ENCODE data around the gene CRY2. TPM values are rescaled to one million over a fixed set of nuclear protein-coding genes. Genes with fewer than 3 reads are reported as not detected.

Gene CRY2
- polyA plus RNA-seq, 2 of the 4 experiments (the other 2 are of a cell fraction) = 3.2 to 4.1 TPM

DNA sequence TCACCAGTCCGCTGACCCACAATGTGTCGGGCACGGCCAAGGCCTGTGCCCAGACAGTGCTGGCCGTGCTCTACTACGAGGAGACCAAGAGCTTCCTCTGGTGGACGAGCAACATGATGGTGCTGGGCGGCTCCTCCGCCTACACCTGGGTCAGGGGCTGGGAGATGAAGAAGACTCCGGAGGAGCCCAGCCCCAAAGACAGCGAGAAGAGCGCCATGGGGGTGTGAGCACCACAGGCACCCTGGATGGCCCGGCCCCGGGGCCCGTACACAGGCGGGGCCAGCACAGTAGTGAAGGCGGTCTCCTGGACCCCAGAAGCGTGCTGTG is 36.2 kb upstream of the CRY2 start:
- no peak for FAIRE-seq

DNA sequence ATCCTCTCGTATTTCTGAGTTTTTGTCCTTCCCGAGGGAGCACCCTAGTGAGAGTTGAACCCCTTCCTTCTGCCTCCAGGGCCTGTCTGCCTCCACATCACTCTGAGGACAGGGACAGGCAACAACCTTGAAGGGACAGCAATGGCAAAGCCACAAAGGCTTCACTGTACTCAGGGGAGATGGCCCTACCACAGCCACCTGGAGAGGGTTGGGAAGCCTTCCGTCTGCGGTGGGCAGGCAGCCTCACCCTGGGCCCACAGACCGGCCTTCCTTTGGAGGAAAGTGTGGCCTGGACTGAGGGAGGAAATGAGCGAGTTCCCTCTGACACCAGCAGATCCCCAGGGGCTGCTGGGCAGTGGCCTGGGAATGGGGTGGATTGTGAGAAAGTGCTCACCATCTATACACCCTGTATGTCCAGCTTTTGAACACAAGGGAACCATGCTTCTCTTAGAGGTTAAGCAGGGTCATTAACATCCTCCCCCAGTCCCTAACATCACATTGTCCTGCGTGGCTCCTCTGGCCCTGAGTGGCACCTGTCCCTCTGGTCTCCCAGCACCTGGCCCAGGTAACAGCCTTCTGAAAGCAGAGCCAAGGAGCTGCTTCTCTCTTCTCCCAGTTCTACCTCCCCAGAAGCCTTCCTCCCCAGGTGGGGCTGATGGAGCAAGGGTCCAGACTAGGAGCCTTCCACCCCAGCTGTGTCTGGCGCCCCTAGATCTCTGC is 35.5 kb upstream of the CRY2 start:
- no peak for TF ChIP-seq FOXS1 (CRISPR knock-in tag; IDR thresholded peaks at IDR 0.05)
- no peak for TF ChIP-seq RARB (CRISPR knock-in tag; IDR thresholded peaks at IDR 0.05)
- no peak for TF ChIP-seq MAFK (IDR thresholded peaks at IDR 0.05; ENCODE audit: partially characterized antibody)
- TF ChIP-seq EP300 (IDR thresholded peaks at IDR 0.05) = no peak
- TF ChIP-seq PBX3 (IDR thresholded peaks at IDR 0.05) = no peak
- no peak for TF ChIP-seq EHF (CRISPR knock-in tag; IDR thresholded peaks at IDR 0.05)
- TF ChIP-seq FOSB (CRISPR knock-in tag; IDR thresholded peaks at IDR 0.05) = no peak
- TF ChIP-seq CBX2 (IDR thresholded peaks at IDR 0.05; ENCODE audit: borderline replicate concordance, low read depth) = no peak
- no peak for TF ChIP-seq NPAS2 (CRISPR knock-in tag; IDR thresholded peaks at IDR 0.05; ENCODE audit: borderline replicate concordance)
- TF ChIP-seq HDAC2 (IDR thresholded peaks at IDR 0.05) = no peak
- TF ChIP-seq ZSCAN20 (CRISPR knock-in tag; IDR thresholded peaks at IDR 0.05) = no peak
- no peak for TF ChIP-seq POLR2AphosphoS2 (conservative IDR thresholded peaks at IDR 0.05; ENCODE audit: low read length)
- TF ChIP-seq E2F6 (IDR thresholded peaks at IDR 0.05; ENCODE audit: borderline replicate concordance, low read depth) = no peak
- TF ChIP-seq, protein P1, sequence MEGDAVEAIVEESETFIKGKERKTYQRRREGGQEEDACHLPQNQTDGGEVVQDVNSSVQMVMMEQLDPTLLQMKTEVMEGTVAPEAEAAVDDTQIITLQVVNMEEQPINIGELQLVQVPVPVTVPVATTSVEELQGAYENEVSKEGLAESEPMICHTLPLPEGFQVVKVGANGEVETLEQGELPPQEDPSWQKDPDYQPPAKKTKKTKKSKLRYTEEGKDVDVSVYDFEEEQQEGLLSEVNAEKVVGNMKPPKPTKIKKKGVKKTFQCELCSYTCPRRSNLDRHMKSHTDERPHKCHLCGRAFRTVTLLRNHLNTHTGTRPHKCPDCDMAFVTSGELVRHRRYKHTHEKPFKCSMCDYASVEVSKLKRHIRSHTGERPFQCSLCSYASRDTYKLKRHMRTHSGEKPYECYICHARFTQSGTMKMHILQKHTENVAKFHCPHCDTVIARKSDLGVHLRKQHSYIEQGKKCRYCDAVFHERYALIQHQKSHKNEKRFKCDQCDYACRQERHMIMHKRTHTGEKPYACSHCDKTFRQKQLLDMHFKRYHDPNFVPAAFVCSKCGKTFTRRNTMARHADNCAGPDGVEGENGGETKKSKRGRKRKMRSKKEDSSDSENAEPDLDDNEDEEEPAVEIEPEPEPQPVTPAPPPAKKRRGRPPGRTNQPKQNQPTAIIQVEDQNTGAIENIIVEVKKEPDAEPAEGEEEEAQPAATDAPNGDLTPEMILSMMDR (IDR thresholded peaks at IDR 0.05) = no peak
- TF ChIP-seq BHLHE40 (IDR thresholded peaks at IDR 0.05; ENCODE audit: low read depth, low read length) = no peak
- TF ChIP-seq RFX5 (IDR thresholded peaks at IDR 0.05) = no peak
- no peak for TF ChIP-seq HOXB13 (CRISPR knock-in tag; IDR thresholded peaks at IDR 0.05; ENCODE audit: low read depth)
- no peak for TF ChIP-seq HOXA7 (CRISPR knock-in tag; IDR thresholded peaks at IDR 0.05)
- DNase-seq (ENCODE audit: low read depth in 1 of 2, low spot score in 1 of 2) (no peak), FAIRE-seq (no peak), ATAC-seq (no peak)
- Histone ChIP-seq H3K27ac (no peak overlapping the region), H3K4me2 (no peak overlapping the region), H3K4me3 (no peak overlapping the region), H3K9me3 (no peaks in the 10 kb centered on the region), H3K4me1 (peaks cover 9% of the 10 kb centered on the region; the same call in 1 of the 3 replicates)
- ChIA-PET CTCF (interaction anchor here (1.2 to 2.9 kb wide), 3 partner anchors 31 to 40 kb away, joined by 3 to 8 read pairs (median 3); no protein-coding TSS in a partner anchor), POLR2A (no interaction called here)
- WGBS (ENCODE audit: missing lambda C conversion rate) = 94% methylated on average over 8 of the region's 8 CpGs

More for the DNA sequence above, 36.2 kb upstream of the CRY2 start:
- CTCF ChIA-PET = interaction anchor here (1.2 to 1.6 kb wide), 2 partner anchors 13 to 31 kb away, joined by 3 read pairs; no protein-coding TSS in a partner anchor
- Histone ChIP-seq H3K4me2 (no peak overlapping the region), H3K4me1 (peaks cover 16% of the 10 kb centered on the region), H3K9me3 (no peaks in the 10 kb centered on the region), H3K27ac (no peak overlapping the region), H3K4me3 (no peak overlapping the region)
- POLR2A ChIA-PET = no interaction called here
- no peak for ATAC-seq
- TF ChIP-seq PHF8 (IDR thresholded peaks at IDR 0.05; ENCODE audit: borderline replicate concordance, low read depth) = no peak
- no peak for TF ChIP-seq SMC3 (IDR thresholded peaks at IDR 0.05)
- no peak for TF ChIP-seq NR3C1 (IDR thresholded peaks at IDR 0.05)
- no peak for TF ChIP-seq E2F6 (IDR thresholded peaks at IDR 0.05; ENCODE audit: borderline replicate concordance, low read depth)
- TF ChIP-seq RAD21 (conservative IDR thresholded peaks at IDR 0.05 in 1 of 2, IDR thresholded peaks at IDR 0.05 in 1 of 2) = no peak
- TF ChIP-seq JUN (IDR thresholded peaks at IDR 0.05) = no peak
- no peak for TF ChIP-seq KDM5A (IDR thresholded peaks at IDR 0.05)
- TF ChIP-seq CHD4 (IDR thresholded peaks at IDR 0.05; ENCODE audit: borderline replicate concordance) = no peak
- no peak for TF ChIP-seq NPAS2 (CRISPR knock-in tag; IDR thresholded peaks at IDR 0.05; ENCODE audit: borderline replicate concordance)
- TF ChIP-seq HOXB13 (CRISPR knock-in tag; IDR thresholded peaks at IDR 0.05; ENCODE audit: low read depth) = no peak
- no peak for TF ChIP-seq RARB (CRISPR knock-in tag; IDR thresholded peaks at IDR 0.05)
- TF ChIP-seq SREBF2 (IDR thresholded peaks at IDR 0.05) = no peak
- no peak for TF ChIP-seq MYC (IDR thresholded peaks at IDR 0.05; ENCODE audit: borderline replicate concordance, low read length)
- no peak for TF ChIP-seq HEYL (CRISPR knock-in tag; IDR thresholded peaks at IDR 0.05)
- TF ChIP-seq HOXA7 (CRISPR knock-in tag; IDR thresholded peaks at IDR 0.05) = no peak
- TF ChIP-seq RNF2 (IDR thresholded peaks at IDR 0.05; ENCODE audit: borderline replicate concordance, low read depth) = no peak
- no peak for TF ChIP-seq RCOR1 (IDR thresholded peaks at IDR 0.05; ENCODE audit: low read depth, low read length)
- no peak for TF ChIP-seq HDAC2 (IDR thresholded peaks at IDR 0.05)
- no peak for TF ChIP-seq POLR2AphosphoS2 (conservative IDR thresholded peaks at IDR 0.05; ENCODE audit: low read length)
- WGBS (ENCODE audit: missing lambda C conversion rate) = 89% methylated on average over 17 of the region's 17 CpGs
- no peak for DNase-seq (ENCODE audit: low read depth in 1 of 2, low spot score in 1 of 2)

Data from A549 (cell line).